ENCODE data around the gene ANKRD42. TPM values are rescaled to one million over a fixed set of nuclear protein-coding genes. Genes with fewer than 3 reads are reported as not detected.
"Not testable (repeated sequence)": the region's sequence is repeated elsewhere in the genome, so short reads cannot be mapped to it uniquely, and the experiment has no call there.

ANKRD42 gene
- total RNA-seq, 1 donor from 2014 or later = 4.0 TPM

DNA sequence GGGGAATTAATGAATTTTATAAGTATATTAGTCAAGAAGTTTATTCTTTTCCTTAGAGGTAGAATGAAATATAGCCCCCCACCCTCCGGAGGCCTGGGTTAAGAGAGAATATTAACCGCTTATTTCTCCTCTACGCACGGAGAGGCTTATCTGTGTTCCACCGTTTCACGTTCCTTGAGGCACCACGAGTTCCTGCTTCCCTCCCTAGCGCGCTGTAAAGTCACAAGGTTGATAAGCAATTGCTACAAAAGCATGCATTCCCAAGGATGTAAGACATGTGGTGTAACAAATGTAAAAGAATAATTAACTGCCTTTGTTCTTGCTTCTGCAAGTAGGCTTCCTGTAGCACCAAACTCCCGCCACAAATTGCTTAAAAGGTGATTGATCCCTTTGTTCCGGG is 1.5 kb upstream of the ANKRD42 start:
- peaks cover 33% of the 10 kb centered on the region for H3K4me1 Mint-ChIP-seq

DNA sequence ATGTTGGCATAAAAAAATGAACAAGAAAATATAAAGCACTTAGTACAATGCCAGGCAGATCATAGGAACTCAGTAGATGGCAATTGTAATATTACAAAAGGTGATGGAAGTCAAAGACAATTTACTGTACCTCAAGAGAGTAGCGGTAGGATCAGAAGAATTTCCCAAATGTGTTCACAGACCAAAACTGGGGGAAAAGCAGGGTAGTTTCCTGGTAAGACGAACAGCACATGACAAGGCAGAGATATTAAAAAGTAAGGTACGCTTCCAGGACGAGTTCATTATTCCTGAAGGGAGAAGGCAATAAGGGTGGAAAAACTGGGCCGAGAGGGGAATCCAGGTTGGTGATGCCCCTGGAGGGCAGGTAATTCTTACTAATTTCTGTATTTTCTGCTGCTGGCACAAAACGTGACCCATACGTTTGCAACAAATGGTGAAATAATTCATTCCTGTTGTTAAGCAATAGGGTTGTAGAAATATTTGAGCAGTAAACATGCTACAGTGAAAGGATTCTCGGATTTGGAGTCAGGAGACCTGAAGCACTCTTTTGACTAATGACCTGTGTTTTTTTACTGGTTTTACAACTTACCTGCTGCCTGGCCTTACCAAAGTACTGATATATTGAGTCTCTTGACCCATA is 786 bp upstream of the ANKRD42 start:
- no peak for DNase-seq
- peaks cover 33% of the 10 kb centered on the region for H3K4me1 Mint-ChIP-seq
- intact Hi-C loops (cut with micrococcal nuclease) = loop anchor here (1.0 to 5.0 kb wide), 6 partner anchors 14 to 291 kb away; partner anchors contain the start of genes CCDC90B, DDIAS and RAB30
- H3K9me3 Mint-ChIP-seq = no peaks in the 10 kb centered on the region
- H3K4me3 Mint-ChIP-seq = peak overlapping the region; percentile 95
- peak overlapping the region; percentile 90 for H3K27ac Mint-ChIP-seq
- H3K36me3 Mint-ChIP-seq (ENCODE audit: low read depth) = peaks cover 36% of the 10 kb centered on the region
- H3K27me3 Mint-ChIP-seq = no peaks in the 10 kb centered on the region

More for the DNA sequence above, 1.5 kb upstream of the ANKRD42 start:
- Mint-ChIP-seq H3K9me3 (no peaks in the 10 kb centered on the region), H3K36me3 (ENCODE audit: low read depth) (peaks cover 41% of the 10 kb centered on the region), H3K27ac (peak overlapping the region; percentile 90), H3K27me3 (no peaks in the 10 kb centered on the region), H3K4me3 (peak overlapping the region; percentile 95)
- no peak for DNase-seq
- intact Hi-C loops (cut with micrococcal nuclease) = loop anchor here (2.0 to 5.0 kb wide), 2 partner anchors 13 to 185 kb away; no protein-coding TSS in a partner anchor

DNA sequence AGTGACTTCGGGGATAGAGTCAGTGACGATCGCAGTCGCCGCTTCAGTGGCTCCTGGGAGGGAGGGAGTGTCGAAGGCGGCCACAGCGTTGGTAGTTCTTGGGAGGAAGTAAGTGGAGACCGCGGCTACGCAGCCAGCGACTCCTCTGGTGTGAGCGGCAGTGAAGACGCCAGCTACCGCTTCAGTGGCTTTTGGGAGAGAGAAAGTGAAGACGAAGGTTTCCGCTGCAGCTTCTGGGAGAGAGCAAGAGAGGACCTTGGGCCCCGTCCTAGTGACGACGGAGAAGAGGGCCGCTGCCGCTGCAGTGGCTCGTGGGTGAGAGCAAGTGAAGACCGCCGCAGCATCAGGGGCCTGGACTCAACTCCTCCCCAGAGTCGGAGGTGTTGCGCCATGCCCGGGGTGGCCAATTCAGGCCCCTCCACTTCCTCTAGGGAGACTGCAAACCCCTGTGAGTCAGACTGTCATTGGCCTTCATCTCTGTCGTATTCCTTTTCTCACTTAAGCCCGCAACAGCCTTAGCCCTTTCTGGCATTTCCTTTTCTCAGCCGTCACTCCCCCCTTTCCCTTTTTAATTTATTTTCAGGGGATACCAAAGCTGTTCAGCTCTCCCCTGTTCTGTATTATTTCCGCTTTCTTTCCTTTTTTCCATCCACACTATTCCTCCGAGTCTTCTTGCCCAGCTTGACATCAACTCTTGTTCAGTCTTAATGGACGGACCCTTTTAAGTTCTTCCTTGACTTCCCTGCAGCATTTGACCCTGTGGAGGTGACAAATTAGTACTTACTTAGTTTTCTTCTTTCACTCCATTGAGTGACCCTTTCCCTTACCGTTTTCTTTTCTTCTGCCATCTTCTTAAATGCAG is 1.0 kb downstream of the ANKRD42 start:
- H3K36me3 Mint-ChIP-seq (ENCODE audit: low read depth) = peaks cover 25% of the 10 kb centered on the region
- peak overlapping the region; percentile 90 for H3K27ac Mint-ChIP-seq
- no peaks in the 10 kb centered on the region for H3K9me3 Mint-ChIP-seq
- no peaks in the 10 kb centered on the region for H3K27me3 Mint-ChIP-seq
- peak; percentile 90 for DNase-seq
- H3K4me1 Mint-ChIP-seq = peaks cover 31% of the 10 kb centered on the region
- intact Hi-C loops (cut with micrococcal nuclease) = loop anchor here (2.0 to 5.0 kb wide), 2 partner anchors 56 to 187 kb away; no protein-coding TSS in a partner anchor
- H3K4me3 Mint-ChIP-seq = peak overlapping the region; percentile 95

- Mint-ChIP-seq H3K4me1 (peaks cover 31% of the 10 kb centered on the region), H3K36me3 (ENCODE audit: low read depth) (peaks cover 23% of the 10 kb centered on the region), H3K9me3 (no peaks in the 10 kb centered on the region), H3K27me3 (no peaks in the 10 kb centered on the region), H3K27ac (peak overlapping the region; percentile 90), H3K4me3 (peak overlapping the region; percentile 95)
- intact Hi-C loops (cut with micrococcal nuclease) = loop anchor here (2.0 kb wide), 1 partner anchor 56 kb away; no protein-coding TSS in a partner anchor
- no peak for DNase-seq
Measured at GRCh38 chr11:83195143-83195466, 1.6 kb downstream of the ANKRD42 start.

DNA sequence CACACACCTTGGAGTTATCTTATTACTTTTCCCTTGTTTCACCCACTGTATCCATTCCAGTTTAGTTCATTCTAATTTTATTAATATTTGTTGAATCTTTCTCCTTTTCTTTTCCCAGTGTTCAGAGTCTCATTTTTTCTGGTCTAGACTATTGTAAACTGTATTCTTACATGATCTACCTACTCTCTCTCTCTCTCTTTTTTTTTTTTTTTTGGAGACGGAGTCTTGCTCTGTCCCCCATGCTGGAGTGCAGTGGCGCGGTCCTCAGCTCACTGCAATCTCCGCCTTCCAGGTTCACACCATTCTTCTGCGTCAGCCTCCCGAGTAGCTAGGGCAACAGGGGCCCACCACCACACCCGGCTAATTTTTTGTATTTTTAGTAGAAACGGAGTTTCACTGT is 2.1 kb downstream of the ANKRD42 start:
- Mint-ChIP-seq H3K27ac (no peak overlapping the region), H3K36me3 (ENCODE audit: low read depth) (peaks cover 20% of the 10 kb centered on the region), H3K4me1 (peaks cover 31% of the 10 kb centered on the region), H3K4me3 (peak overlapping the region; percentile 95), H3K27me3 (no peaks in the 10 kb centered on the region), H3K9me3 (no peaks in the 10 kb centered on the region)
- intact Hi-C loops (cut with micrococcal nuclease) = loop anchor here (2.0 kb wide), 1 partner anchor 55 kb away; no protein-coding TSS in a partner anchor
- DNase-seq = no peak

GRCh38 chr11:83200035-83200434 is 6.5 kb downstream of the ANKRD42 start:
- no peak for DNase-seq
- Mint-ChIP-seq H3K4me1 (peaks cover 4% of the 10 kb centered on the region), H3K4me3 (no peak overlapping the region), H3K27ac (no peak overlapping the region), H3K9me3 (no peaks in the 10 kb centered on the region), H3K36me3 (ENCODE audit: low read depth) (peaks cover 3% of the 10 kb centered on the region), H3K27me3 (no peaks in the 10 kb centered on the region)
- intact Hi-C loops (cut with micrococcal nuclease) = no loop called here

DNA sequence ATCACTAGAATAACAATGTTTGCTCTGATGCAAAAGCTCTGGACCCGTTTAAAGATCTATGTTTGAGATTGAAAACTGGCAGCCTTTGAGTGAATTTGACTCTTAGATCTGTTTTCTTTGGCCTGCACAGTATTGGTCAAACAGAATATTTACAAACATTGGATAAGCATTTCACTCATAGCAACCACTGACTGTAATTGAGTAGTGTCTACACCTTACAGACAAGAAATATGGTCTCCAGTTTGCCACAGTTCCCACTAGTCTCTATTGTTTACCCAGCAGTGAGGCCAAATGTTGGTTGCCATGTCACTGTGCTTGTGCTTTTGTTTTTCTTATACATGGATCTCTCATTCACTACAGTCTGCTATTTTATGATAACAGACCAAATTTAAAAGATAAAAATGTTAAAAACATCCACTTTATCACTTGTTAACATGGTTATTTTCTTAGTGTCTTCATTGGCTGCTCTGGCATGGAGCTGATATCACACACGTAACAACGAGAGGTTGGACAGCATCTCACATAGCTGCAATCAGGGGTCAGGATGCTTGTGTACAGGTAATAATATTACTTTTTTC is 12.2 kb downstream of the ANKRD42 start:
- peaks cover 3% of the 10 kb centered on the region for H3K36me3 Mint-ChIP-seq (ENCODE audit: low read depth)
- no peaks in the 10 kb centered on the region for H3K4me1 Mint-ChIP-seq
- H3K27ac Mint-ChIP-seq = no peak overlapping the region
- intact Hi-C loops (cut with micrococcal nuclease) = no loop called here
- H3K9me3 Mint-ChIP-seq = no peaks in the 10 kb centered on the region
- H3K27me3 Mint-ChIP-seq = no peaks in the 10 kb centered on the region
- no peak overlapping the region for H3K4me3 Mint-ChIP-seq
- no peak for DNase-seq

- no peaks in the 10 kb centered on the region for H3K27me3 Mint-ChIP-seq
- intact Hi-C loops (cut with micrococcal nuclease) = no loop called here
- H3K4me3 Mint-ChIP-seq = no peak overlapping the region
- H3K4me1 Mint-ChIP-seq = no peaks in the 10 kb centered on the region
- no peak overlapping the region for H3K27ac Mint-ChIP-seq
- no peaks in the 10 kb centered on the region for H3K9me3 Mint-ChIP-seq
- H3K36me3 Mint-ChIP-seq (ENCODE audit: low read depth) = peaks cover 3% of the 10 kb centered on the region
- DNase-seq = no peak
Measured at GRCh38 chr11:83206221-83206620, 12.7 kb downstream of the ANKRD42 start.

DNA sequence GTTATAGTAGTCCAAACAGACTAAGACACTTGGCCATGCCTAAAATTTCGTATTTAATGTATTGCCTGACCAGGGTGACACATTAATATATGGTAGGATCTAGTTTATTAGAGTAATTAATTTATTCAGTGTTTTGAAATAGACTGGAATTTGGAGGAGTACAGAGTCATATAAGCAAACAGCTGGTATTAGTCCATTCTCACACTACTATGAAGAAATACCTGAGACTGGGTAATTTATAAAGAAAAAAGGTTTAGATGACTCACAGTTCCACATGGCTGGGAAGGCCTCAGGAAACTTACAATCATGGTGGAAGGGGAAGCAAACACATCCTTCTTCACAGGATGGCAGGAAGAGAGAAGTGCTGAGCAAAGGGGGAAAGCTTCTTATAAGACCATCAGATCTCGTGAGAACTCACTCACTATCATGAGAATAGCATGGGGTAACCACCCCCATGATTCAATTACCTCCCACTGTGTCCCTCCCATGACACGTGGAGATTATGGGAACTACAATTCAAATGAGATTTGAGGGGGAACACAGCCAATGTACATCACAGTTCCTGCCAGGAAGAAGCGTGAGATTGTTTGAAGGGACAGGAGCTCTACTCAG is 13.4 kb downstream of the ANKRD42 start:
- H3K4me3 Mint-ChIP-seq; H3K9me3 Mint-ChIP-seq; H3K27ac Mint-ChIP-seq; DNase-seq; H3K36me3 Mint-ChIP-seq (ENCODE audit: low read depth); H3K4me1 Mint-ChIP-seq; intact Hi-C loops (cut with micrococcal nuclease); H3K27me3 Mint-ChIP-seq: not testable (repeated sequence)

DNA sequence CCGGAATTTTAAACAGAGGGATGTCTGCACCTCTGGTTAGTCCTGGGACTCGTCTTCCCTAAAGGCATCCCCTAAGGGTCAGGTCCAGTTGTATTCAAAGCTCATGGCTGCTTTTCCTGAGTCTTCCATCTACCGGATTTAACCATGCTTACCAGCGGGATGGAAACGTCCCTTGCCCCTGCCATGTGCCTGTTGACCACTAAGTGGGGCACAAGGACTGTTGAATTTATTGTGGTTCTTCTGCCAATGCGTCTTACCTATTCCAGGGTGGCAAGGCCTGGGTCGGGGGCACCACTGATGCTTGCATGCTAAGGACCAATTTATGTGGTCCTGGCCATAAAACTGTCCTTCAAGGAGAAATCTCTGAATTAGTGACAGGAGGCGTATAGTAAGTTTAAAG is 25.6 kb downstream of the ANKRD42 start:
- intact Hi-C loops (cut with micrococcal nuclease) = no loop called here
- Mint-ChIP-seq H3K27me3 (peaks cover 11% of the 10 kb centered on the region), H3K36me3 (ENCODE audit: low read depth) (no peaks in the 10 kb centered on the region), H3K4me3 (no peak overlapping the region), H3K9me3 (no peaks in the 10 kb centered on the region), H3K4me1 (no peaks in the 10 kb centered on the region), H3K27ac (no peak overlapping the region)
- peak; percentile 47 for DNase-seq

- peaks cover 11% of the 10 kb centered on the region for H3K27me3 Mint-ChIP-seq
- intact Hi-C loops (cut with micrococcal nuclease) = no loop called here
- no peaks in the 10 kb centered on the region for H3K4me1 Mint-ChIP-seq
- H3K4me3 Mint-ChIP-seq = no peak overlapping the region
- no peaks in the 10 kb centered on the region for H3K9me3 Mint-ChIP-seq
- no peaks in the 10 kb centered on the region for H3K36me3 Mint-ChIP-seq (ENCODE audit: low read depth)
- no peak overlapping the region for H3K27ac Mint-ChIP-seq
- no peak for DNase-seq
Measured at GRCh38 chr11:83220260-83220659, 26.7 kb downstream of the ANKRD42 start.

DNA sequence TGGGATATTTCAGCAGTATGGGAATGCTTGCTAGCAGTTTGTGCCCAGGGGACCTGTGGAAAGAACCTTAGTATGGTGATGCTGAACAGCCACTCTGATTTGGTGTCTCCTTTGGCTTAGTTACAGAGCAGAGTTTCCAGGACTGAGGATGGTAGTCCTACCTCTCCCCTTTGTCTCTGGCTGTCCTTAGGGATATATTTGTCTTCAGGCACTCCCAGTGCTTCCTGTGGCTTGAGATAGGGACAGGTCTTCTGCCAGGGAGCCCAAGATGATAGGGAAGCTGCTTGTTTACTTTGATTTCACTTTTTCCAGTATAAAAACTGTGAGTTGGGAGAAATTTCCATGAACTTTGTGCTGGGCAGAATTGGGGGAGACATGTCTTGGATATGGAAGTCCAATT is 28.2 kb downstream of the ANKRD42 start:
- Mint-ChIP-seq H3K4me3 (no peak overlapping the region), H3K4me1 (no peaks in the 10 kb centered on the region), H3K27ac (no peak overlapping the region), H3K9me3 (no peaks in the 10 kb centered on the region), H3K27me3 (peaks cover 11% of the 10 kb centered on the region), H3K36me3 (ENCODE audit: low read depth) (no peaks in the 10 kb centered on the region)
- DNase-seq = no peak
- intact Hi-C loops (cut with micrococcal nuclease) = no loop called here

DNA sequence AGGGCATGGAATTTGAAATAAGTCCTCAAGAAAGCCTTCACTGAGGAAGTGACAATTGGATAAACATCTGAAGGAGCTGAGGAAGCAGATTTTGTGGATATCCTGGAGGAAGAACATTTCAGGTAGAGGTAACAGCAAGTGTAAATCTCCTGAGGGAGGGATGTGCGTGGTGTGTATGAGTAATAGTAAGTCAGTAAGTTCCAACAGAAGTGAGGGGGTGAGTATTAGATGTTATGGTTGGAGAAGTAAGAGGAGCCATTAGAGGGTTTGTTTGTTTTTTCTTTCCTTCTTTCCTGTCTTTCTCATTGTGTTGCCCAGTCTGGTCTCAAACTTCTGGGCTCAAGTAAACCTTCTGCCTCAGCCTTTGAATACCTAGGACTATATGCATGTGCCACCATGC is 29.0 kb downstream of the ANKRD42 start:
- Mint-ChIP-seq H3K4me1 (no peaks in the 10 kb centered on the region), H3K9me3 (no peaks in the 10 kb centered on the region), H3K27me3 (peaks cover 11% of the 10 kb centered on the region), H3K27ac (no peak overlapping the region), H3K4me3 (no peak overlapping the region), H3K36me3 (ENCODE audit: low read depth) (no peaks in the 10 kb centered on the region)
- intact Hi-C loops (cut with micrococcal nuclease) = no loop called here
- DNase-seq = no peak

GRCh38 chr11:83223457-83223856 is 29.9 kb downstream of the ANKRD42 start:
- no peak for DNase-seq
- no peaks in the 10 kb centered on the region for H3K36me3 Mint-ChIP-seq (ENCODE audit: low read depth)
- no peaks in the 10 kb centered on the region for H3K4me1 Mint-ChIP-seq
- intact Hi-C loops (cut with micrococcal nuclease) = no loop called here
- H3K27me3 Mint-ChIP-seq = peaks cover 11% of the 10 kb centered on the region
- no peaks in the 10 kb centered on the region for H3K9me3 Mint-ChIP-seq
- H3K27ac Mint-ChIP-seq = no peak overlapping the region
- H3K4me3 Mint-ChIP-seq = no peak overlapping the region
